Cardiac muscle cell (in vitro differentiated cells and primary cell): ENCODE results near the gene ANXA4. TPM values are rescaled to one million over a fixed set of nuclear protein-coding genes. Genes with fewer than 3 reads are reported as not detected.

Experiments used
- DNase-seq, 2 donors: peaks; one replicate each; pipeline versions ENCODE4 v3.0.0 to v3.0.0-alpha.2; 2010 to 2017; ENCODE audit warnings: low read depth in 1 of 2, low spot score in 1 of 2
- H3K27ac ChIP-seq: fragments of 200-600 bp; sonication (generic); 2 replicates; pipeline ENCODE4 v1.5.1; 2016
- H3K27me3 ChIP-seq: fragments of 200-600 bp; sonication (generic); 2 replicates; pipeline ENCODE4 v1.6.0; 2016; ENCODE audit warnings: control low read depth
- H3K36me3 ChIP-seq: fragments of 200-600 bp; sonication (generic); 2 replicates; pipeline ENCODE4 v1.5.1; 2016; ENCODE audit warnings: control low read depth
- H3K4me1 ChIP-seq: fragments of 200-600 bp; sonication (generic); 2 replicates; pipeline ENCODE4 v1.8.1; 2017; ENCODE audit warnings: low read depth, mild to moderate bottlenecking, mixed run types
- H3K4me3 ChIP-seq: fragments of 200-600 bp; sonication (generic); 2 replicates; pipeline ENCODE4 v1.5.1; 2016; ENCODE audit warnings: mild to moderate bottlenecking
- H3K9me3 ChIP-seq: fragments of 200-600 bp; sonication (generic); 2 replicates; pipeline ENCODE4 v1.5.1; 2017; ENCODE audit warnings: low read depth, mild to moderate bottlenecking, control low read depth
- CTCF ChIP-seq: IDR thresholded peaks from 2 replicates; pipeline ENCODE4 v1.5.1; 2012; ENCODE audit warnings: low read depth, mild to moderate bottlenecking, low read length
- polyA plus RNA-seq: library from polyadenylated mRNA; unstranded; fragments of >200 nt; fragmentation: Nextera tagmentation; extraction: Ambion mirVana; gene quantifications from 2 replicates; pipeline ENCODE4 v1.2.1, GENCODE V29; 2016
- total RNA-seq: library from RNA; depleted of rRNA; stranded (reverse); fragments of >200 nt; gene quantifications from 2 replicates; pipeline ENCODE4 v1.2.3, GENCODE V29; 2016

ANXA4 gene
- total RNA-seq (11.0 and 18.0 TPM in 2 replicates), polyA plus RNA-seq (27.2 and 36.1 TPM in 2 replicates)

- no peaks in the 10 kb centered on the region for H3K27me3 ChIP-seq
- peak; percentile 52 to 69 for DNase-seq
- H3K9me3 ChIP-seq: no peaks in the 10 kb centered on the region
- no peaks in the 10 kb centered on the region for H3K36me3 ChIP-seq
- peaks cover 33% of the 10 kb centered on the region for H3K4me1 ChIP-seq
- TF ChIP-seq CTCF: no peak
- peak within 1 kb of the TSS; percentile 64 for H3K27ac ChIP-seq
- H3K4me3 ChIP-seq: peak within 1 kb of the TSS; percentile 49
These were observed at the start of gene ANXA4 for GRCh38 chr2:69741575-69742321. Gene ANXA4 (plus strand): TSS chr2:69742134. CDS start chr2:69781566, 39,432 bp downstream.

- H3K27me3 ChIP-seq: no peaks in the 10 kb centered on the region
- no peak overlapping the region for H3K4me3 ChIP-seq
- H3K27ac ChIP-seq: no peak overlapping the region
- no peaks in the 10 kb centered on the region for H3K36me3 ChIP-seq
- no peak for TF ChIP-seq CTCF
- peak in 1 of 2 donors; percentile 17 for DNase-seq
- H3K9me3 ChIP-seq: no peaks in the 10 kb centered on the region
- H3K4me1 ChIP-seq: peaks cover 8% of the 10 kb centered on the region
These were observed 49.5 kb upstream of the ANXA4 start for GRCh38 chr2:69692424-69692823.

- TF ChIP-seq CTCF: no peak
- DNase-seq: peak in 1 of 2 donors; percentile 6
- Histone ChIP-seq H3K36me3 (no peaks in the 10 kb centered on the region), H3K4me1 (peaks cover 8% of the 10 kb centered on the region), H3K9me3 (no peaks in the 10 kb centered on the region), H3K27me3 (no peaks in the 10 kb centered on the region), H3K4me3 (no peak overlapping the region), H3K27ac (peak overlapping the region; percentile 58)
These were observed 48.7 kb upstream of the ANXA4 start for GRCh38 chr2:69693059-69693774.

GRCh38 chr2:69693775-69694450, 48.0 kb upstream of the ANXA4 start:
- no peak for DNase-seq
- peaks cover 8% of the 10 kb centered on the region for H3K4me1 ChIP-seq
- no peak overlapping the region for H3K4me3 ChIP-seq
- no peaks in the 10 kb centered on the region for H3K36me3 ChIP-seq
- no peaks in the 10 kb centered on the region for H3K27me3 ChIP-seq
- H3K27ac ChIP-seq: no peak overlapping the region
- no peaks in the 10 kb centered on the region for H3K9me3 ChIP-seq
- TF ChIP-seq CTCF: no peak
